ENCODE measurements around the gene CAPRIN1.
"Not testable (repeated sequence)": the region's sequence is repeated elsewhere in the genome, so short reads cannot be mapped to it uniquely, and the experiment has no call there.

Gene CAPRIN1

GRCh38 chr11:34071306-34071705 is 19.8 kb downstream of the CAPRIN1 start:
- H3K14ac ChIP-seq (ENCODE audit: low read length); H2AK5ac ChIP-seq (ENCODE audit: low read length); H4K8ac ChIP-seq (ENCODE audit: low read depth, low read length); H3K9ac ChIP-seq (ENCODE audit: low read length); H3K18ac ChIP-seq (ENCODE audit: low read length); H3K4me2 ChIP-seq (ENCODE audit: low read length); H2BK5ac ChIP-seq (ENCODE audit: low read depth, low read length, poor library complexity); H4K91ac ChIP-seq (ENCODE audit: low read depth, low read length); H4K12ac ChIP-seq (ENCODE audit: low read depth, low read length); H3K27me3 ChIP-seq (ENCODE audit: insufficient read depth, low read length); H3K79me1 ChIP-seq (ENCODE audit: low read length); H3K4me1 ChIP-seq (ENCODE audit: control insufficient read depth in 1 of 2, insufficient read depth in 2 of 2, low read length in 2 of 2); H3K9me3 ChIP-seq (ENCODE audit: insufficient read depth, low read depth, low read length); DNase-seq; H3K4me3 ChIP-seq (ENCODE audit: low read depth, low read length); H2BK120ac ChIP-seq (ENCODE audit: insufficient read depth, low read length, poor library complexity); H2BK12ac ChIP-seq (ENCODE audit: low read length); H3K23ac ChIP-seq (ENCODE audit: low read length); H3K27ac ChIP-seq (ENCODE audit: low read depth, low read length); H2AFZ ChIP-seq (ENCODE audit: insufficient read depth, low read length, poor library complexity): not testable (repeated sequence)
- no CpG with 5 or more reads among the region's 8 CpGs for WGBS (ENCODE audit: extremely low coverage, insufficient coverage, insufficient read length)
- Histone ChIP-seq H3K36me3 (ENCODE audit: control insufficient read depth in 1 of 2, insufficient read depth in 2 of 2, low read length in 2 of 2) (peaks cover 15 to 19% of the 10 kb centered on the region in 2 experiments), H3K4ac (ENCODE audit: low read depth, low read length) (peak overlapping the region; percentile 33), H3K79me2 (ENCODE audit: control insufficient read depth, insufficient read depth, low read length, poor library complexity) (peaks cover 12% of the 10 kb centered on the region)

GRCh38 chr11:34072041-34072440 is 20.5 kb downstream of the CAPRIN1 start:
- Histone ChIP-seq H3K27ac (ENCODE audit: low read depth, low read length) (no peak overlapping the region), H3K27me3 (ENCODE audit: insufficient read depth, low read length) (no peaks in the 10 kb centered on the region), H3K23ac (ENCODE audit: low read length) (no peak overlapping the region), H2BK120ac (ENCODE audit: insufficient read depth, low read length, poor library complexity) (no peak overlapping the region), H3K9me3 (ENCODE audit: insufficient read depth, low read depth, low read length) (no peaks in the 10 kb centered on the region), H3K4me1 (ENCODE audit: control insufficient read depth in 1 of 2, insufficient read depth in 2 of 2, low read length in 2 of 2) (no peaks in the 10 kb centered on the region), H3K4me2 (ENCODE audit: low read length) (no peak overlapping the region), H3K4ac (ENCODE audit: low read depth, low read length) (no peak overlapping the region), H3K79me1 (ENCODE audit: low read length) (no peaks in the 10 kb centered on the region), H4K12ac (ENCODE audit: low read depth, low read length) (no peak overlapping the region), H3K14ac (ENCODE audit: low read length) (no peak overlapping the region), H3K36me3 (ENCODE audit: control insufficient read depth in 1 of 2, insufficient read depth in 2 of 2, low read length in 2 of 2) (peaks cover 14 to 24% of the 10 kb centered on the region in 2 experiments), H3K9ac (ENCODE audit: low read length) (no peak overlapping the region), H2BK5ac (ENCODE audit: low read depth, low read length, poor library complexity) (no peak overlapping the region), H2AK5ac (ENCODE audit: low read length) (no peak overlapping the region), H4K8ac (ENCODE audit: low read depth, low read length) (no peak overlapping the region), H4K91ac (ENCODE audit: low read depth, low read length) (no peak overlapping the region), H2BK12ac (ENCODE audit: low read length) (no peak overlapping the region), H3K79me2 (ENCODE audit: control insufficient read depth, insufficient read depth, low read length, poor library complexity) (peaks cover 8% of the 10 kb centered on the region), H3K18ac (ENCODE audit: low read length) (no peak overlapping the region), H3K4me3 (ENCODE audit: low read depth, low read length) (no peak overlapping the region), H2AFZ (ENCODE audit: insufficient read depth, low read length, poor library complexity) (no peak overlapping the region)
- no peak for DNase-seq
- WGBS (ENCODE audit: extremely low coverage, insufficient coverage, insufficient read length): no CpG with 5 or more reads among the region's 3 CpGs

GRCh38 chr11:34072832-34073231 is 21.3 kb downstream of the CAPRIN1 start:
- Histone ChIP-seq H3K14ac (ENCODE audit: low read length) (no peak overlapping the region), H3K27me3 (ENCODE audit: insufficient read depth, low read length) (no peaks in the 10 kb centered on the region), H3K4me2 (ENCODE audit: low read length) (no peak overlapping the region), H3K27ac (ENCODE audit: low read depth, low read length) (no peak overlapping the region), H3K4me1 (ENCODE audit: control insufficient read depth in 1 of 2, insufficient read depth in 2 of 2, low read length in 2 of 2) (no peaks in the 10 kb centered on the region), H3K79me2 (ENCODE audit: control insufficient read depth, insufficient read depth, low read length, poor library complexity) (peaks cover 8% of the 10 kb centered on the region), H3K9me3 (ENCODE audit: insufficient read depth, low read depth, low read length) (no peaks in the 10 kb centered on the region), H2BK120ac (ENCODE audit: insufficient read depth, low read length, poor library complexity) (no peak overlapping the region), H2AK5ac (ENCODE audit: low read length) (no peak overlapping the region), H3K4ac (ENCODE audit: low read depth, low read length) (no peak overlapping the region), H4K8ac (ENCODE audit: low read depth, low read length) (no peak overlapping the region), H3K9ac (ENCODE audit: low read length) (no peak overlapping the region), H4K12ac (ENCODE audit: low read depth, low read length) (no peak overlapping the region), H3K79me1 (ENCODE audit: low read length) (no peaks in the 10 kb centered on the region), H3K23ac (ENCODE audit: low read length) (no peak overlapping the region), H3K36me3 (ENCODE audit: control insufficient read depth in 1 of 2, insufficient read depth in 2 of 2, low read length in 2 of 2) (peaks cover 14 to 24% of the 10 kb centered on the region in 2 experiments), H3K18ac (ENCODE audit: low read length) (no peak overlapping the region), H2BK5ac (ENCODE audit: low read depth, low read length, poor library complexity) (no peak overlapping the region), H2BK12ac (ENCODE audit: low read length) (no peak overlapping the region), H2AFZ (ENCODE audit: insufficient read depth, low read length, poor library complexity) (no peak overlapping the region), H3K4me3 (ENCODE audit: low read depth, low read length) (no peak overlapping the region), H4K91ac (ENCODE audit: low read depth, low read length) (no peak overlapping the region)
- no peak for DNase-seq
- WGBS (ENCODE audit: extremely low coverage, insufficient coverage, insufficient read length): no CpG with 5 or more reads among the region's 2 CpGs

- no peak overlapping the region for H4K8ac ChIP-seq (ENCODE audit: low read depth, low read length)
- no CpG with 5 or more reads among the region's 4 CpGs for WGBS (ENCODE audit: extremely low coverage, insufficient coverage, insufficient read length)
- no peaks in the 10 kb centered on the region for H3K4me1 ChIP-seq (ENCODE audit: control insufficient read depth in 1 of 2, insufficient read depth in 2 of 2, low read length in 2 of 2)
- H3K14ac ChIP-seq (ENCODE audit: low read length): no peak overlapping the region
- H3K9me3 ChIP-seq (ENCODE audit: insufficient read depth, low read depth, low read length): no peaks in the 10 kb centered on the region
- H2BK12ac ChIP-seq (ENCODE audit: low read length): no peak overlapping the region
- no peak overlapping the region for H2BK5ac ChIP-seq (ENCODE audit: low read depth, low read length, poor library complexity)
- H3K27me3 ChIP-seq (ENCODE audit: insufficient read depth, low read length): no peaks in the 10 kb centered on the region
- no peak overlapping the region for H3K4me3 ChIP-seq (ENCODE audit: low read depth, low read length)
- H3K18ac ChIP-seq (ENCODE audit: low read length): no peak overlapping the region
- H4K12ac ChIP-seq (ENCODE audit: low read depth, low read length): no peak overlapping the region
- H3K79me2 ChIP-seq (ENCODE audit: control insufficient read depth, insufficient read depth, low read length, poor library complexity): peaks cover 2% of the 10 kb centered on the region
- no peak overlapping the region for H3K27ac ChIP-seq (ENCODE audit: low read depth, low read length)
- no peak overlapping the region for H3K4ac ChIP-seq (ENCODE audit: low read depth, low read length)
- H4K91ac ChIP-seq (ENCODE audit: low read depth, low read length): no peak overlapping the region
- H2AK5ac ChIP-seq (ENCODE audit: low read length): no peak overlapping the region
- no peak overlapping the region for H2BK120ac ChIP-seq (ENCODE audit: insufficient read depth, low read length, poor library complexity)
- no peaks in the 10 kb centered on the region for H3K79me1 ChIP-seq (ENCODE audit: low read length)
- no peak overlapping the region for H3K23ac ChIP-seq (ENCODE audit: low read length)
- no peak overlapping the region for H3K9ac ChIP-seq (ENCODE audit: low read length)
- no peak overlapping the region for H2AFZ ChIP-seq (ENCODE audit: insufficient read depth, low read length, poor library complexity)
- no peak for DNase-seq
- H3K4me2 ChIP-seq (ENCODE audit: low read length): no peak overlapping the region
- peaks cover 16 to 27% of the 10 kb centered on the region in 2 experiments for H3K36me3 ChIP-seq (ENCODE audit: control insufficient read depth in 1 of 2, insufficient read depth in 2 of 2, low read length in 2 of 2)
These were observed 22.9 kb downstream of the CAPRIN1 start for GRCh38 chr11:34074391-34074790.
